Thyroid gland (tissue), 4 donors: ENCODE results near the gene MAGEA6. TPM values are rescaled to one million over a fixed set of nuclear protein-coding genes. Genes with fewer than 3 reads are reported as not detected.
"Not testable (repeated sequence)": the region's sequence is repeated elsewhere in the genome, so short reads cannot be mapped to it uniquely, and the experiment has no call there.

ENCODE experiments used
- DNase-seq, 2 donors: peaks; one replicate each; pipeline ENCODE4 v3.0.0-alpha.2; 2019
- H3K27ac ChIP-seq, 3 donors: fragments of 200-600 bp; sonication (generic); 1 replicate in 2 of 3; 2 replicates in 1 of 3; pipeline ENCODE4 v1.5.1; 2016 to 2019; ENCODE audit warnings: mild to moderate bottlenecking in 1 of 3, moderate library complexity in 1 of 3
- H3K27me3 ChIP-seq: fragments of 200-600 bp; sonication (generic); one replicate; pipeline ENCODE4 v1.5.1; 2019
- H3K36me3 ChIP-seq, 2 donors: fragments of 200-600 bp; sonication (generic); one replicate each; pipeline ENCODE4 v1.5.1; 2016 to 2019
- H3K4me1 ChIP-seq, 2 donors: fragments of 200-600 bp; sonication (generic); one replicate each; pipeline ENCODE4 v1.5.1; 2017 to 2019
- H3K4me3 ChIP-seq, 3 donors: fragments of 200-600 bp; sonication (generic); replicated peaks in 1 of 3; 1 replicate in 2 of 3; 2 replicates in 1 of 3; pipeline ENCODE4 v1.5.1; 2016; ENCODE audit warnings: mild to moderate bottlenecking in 1 of 3
- H3K9me3 ChIP-seq: fragments of 200-600 bp; sonication (generic); one replicate; pipeline ENCODE4 v1.5.1; 2017
- CTCF ChIP-seq, 6 experiments: fragments of 200-600 bp in 3 of 6; fragments of 450-650 bp in 3 of 6; sonication (generic) in 3 of 6; IDR thresholded peaks; one replicate each; pipeline ENCODE4 v1.5.1; 2016 to 2019; ENCODE audit warnings: antibody characterized with exemption in 6 of 6, mild to moderate bottlenecking in 2 of 6, inconsistent platforms in 1 of 6, moderate library complexity in 1 of 6
- POLR2A ChIP-seq, 2 donors: fragments of 450-650 bp; IDR thresholded peaks; one replicate each; pipeline ENCODE4 v1.6.1; 2017; ENCODE audit warnings: antibody characterized with exemption in 2 of 2, mild to moderate bottlenecking in 2 of 2, moderate library complexity in 1 of 2
- WGBS, 2 donors: methylation state at CpG; one replicate each; pipeline ENCODE4 v1.1.5; 2017; 5-methylcytosine and 5-hydroxymethylcytosine counted together
- intact Hi-C: fragments of 100-400 bp; cut with DNase I; formaldehyde crosslinking; loops from one replicate; pipeline ENCODE4 v1.15.1; 2023
- total RNA-seq, 4 donors: library from RNA; depleted of rRNA; stranded (reverse); fragments of >200 nt; gene quantifications; one replicate each; pipeline ENCODE4 v1.2.3, GENCODE V29; 2016

Gene MAGEA6
- total RNA-seq, 4 donors from 2014 or later, result not detected

- no peak for DNase-seq
- no peaks in the 10 kb centered on the region for H3K9me3 ChIP-seq
- H3K27me3 ChIP-seq, result no peaks in the 10 kb centered on the region
- TF ChIP-seq POLR2A (IDR thresholded peaks at IDR 0.05), result no peak
- TF ChIP-seq CTCF (IDR thresholded peaks at IDR 0.05), result no peak
- H3K4me1 ChIP-seq, result no peaks in the 10 kb centered on the region
- intact Hi-C loops, result no loop called here
- no peak overlapping the region for H3K4me3 ChIP-seq
- no peaks in the 10 kb centered on the region for H3K36me3 ChIP-seq
- no peak overlapping the region for H3K27ac ChIP-seq
- WGBS, 2 donors, result 64 to 68% methylated on average over 5 of the region's 5 CpGs
These were observed 43.7 kb upstream of the MAGEA6 start for GRCh38 chrX:152813206-152813605.

- no peak for DNase-seq
- TF ChIP-seq POLR2A (IDR thresholded peaks at IDR 0.05), result no peak
- TF ChIP-seq CTCF (IDR thresholded peaks at IDR 0.05), result no peak
- 58 to 65% methylated on average over 2 to 3 of the region's 4 CpGs for WGBS, 2 donors
- Histone ChIP-seq H3K4me3 (no peak overlapping the region), H3K9me3 (no peaks in the 10 kb centered on the region), H3K36me3 (no peaks in the 10 kb centered on the region), H3K4me1 (no peaks in the 10 kb centered on the region), H3K27ac (no peak overlapping the region), H3K27me3 (no peaks in the 10 kb centered on the region)
- intact Hi-C loops, result no loop called here
These were observed 40.9 kb upstream of the MAGEA6 start for GRCh38 chrX:152810403-152810802.

GRCh38 chrX:152806035-152806434 is 36.5 kb upstream of the MAGEA6 start:
- intact Hi-C loops, result no loop called here
- TF ChIP-seq CTCF (IDR thresholded peaks at IDR 0.05), result no peak
- no peak for TF ChIP-seq POLR2A (IDR thresholded peaks at IDR 0.05)
- DNase-seq, result no peak
- Histone ChIP-seq H3K9me3 (no peaks in the 10 kb centered on the region), H3K27ac (no peak overlapping the region), H3K4me3 (no peak overlapping the region), H3K27me3 (no peaks in the 10 kb centered on the region), H3K4me1 (no peaks in the 10 kb centered on the region), H3K36me3 (no peaks in the 10 kb centered on the region)
- 85 to 92% methylated on average over 4 of the region's 4 CpGs for WGBS, 2 donors

GRCh38 chrX:152798945-152799344 is 29.5 kb upstream of the MAGEA6 start:
- no peak overlapping the region for H3K4me3 ChIP-seq
- no peaks in the 10 kb centered on the region for H3K36me3 ChIP-seq
- no peak for TF ChIP-seq POLR2A (IDR thresholded peaks at IDR 0.05)
- no peak for TF ChIP-seq CTCF (IDR thresholded peaks at IDR 0.05)
- no peaks in the 10 kb centered on the region for H3K27me3 ChIP-seq
- no peaks in the 10 kb centered on the region for H3K9me3 ChIP-seq
- no peak overlapping the region for H3K27ac ChIP-seq
- no peak for DNase-seq
- H3K4me1 ChIP-seq, result no peaks in the 10 kb centered on the region
- intact Hi-C loops, result no loop called here
- 40 to 50% methylated on average over 1 of the region's 1 CpG for WGBS, 2 donors

- intact Hi-C loops, H3K9me3 ChIP-seq, H3K4me1 ChIP-seq, H3K36me3 ChIP-seq, H3K4me3 ChIP-seq, H3K27ac ChIP-seq, H3K27me3 ChIP-seq, DNase-seq: not testable (repeated sequence)
- WGBS, 2 donors, result no CpG with 5 or more reads among the region's 3 CpGs
These were observed 17.6 kb upstream of the MAGEA6 start for GRCh38 chrX:152787062-152787461.

- H3K36me3 ChIP-seq, H3K27me3 ChIP-seq, H3K4me3 ChIP-seq, H3K9me3 ChIP-seq, H3K27ac ChIP-seq, intact Hi-C loops, H3K4me1 ChIP-seq, DNase-seq: not testable (repeated sequence)
- WGBS, 2 donors, result 51 to 88% methylated on average over 3 to 7 of the region's 9 CpGs
These were observed 2.9 kb downstream of the MAGEA6 start for GRCh38 chrX:152766562-152766961.

- DNase-seq, H3K27me3 ChIP-seq, H3K36me3 ChIP-seq, intact Hi-C loops, H3K4me3 ChIP-seq, H3K4me1 ChIP-seq, H3K27ac ChIP-seq, H3K9me3 ChIP-seq: not testable (repeated sequence)
- WGBS, 2 donors, result no CpG with 5 or more reads among the region's 7 CpGs
These were observed 7.9 kb downstream of the MAGEA6 start for GRCh38 chrX:152761582-152761981.

GRCh38 chrX:152759544-152759943 is 9.9 kb downstream of the MAGEA6 start:
- H3K27ac ChIP-seq, H3K36me3 ChIP-seq, intact Hi-C loops, H3K9me3 ChIP-seq, H3K4me1 ChIP-seq, H3K4me3 ChIP-seq, DNase-seq, H3K27me3 ChIP-seq: not testable (repeated sequence)
- 100% methylated on average over 1 of the region's 7 CpGs for WGBS, 2 donors

- H3K27ac ChIP-seq, H3K4me1 ChIP-seq, H3K4me3 ChIP-seq, DNase-seq, H3K36me3 ChIP-seq, H3K27me3 ChIP-seq, intact Hi-C loops, H3K9me3 ChIP-seq: not testable (repeated sequence)
- WGBS, 2 donors, result no CpG with 5 or more reads among the region's 2 CpGs
These were observed 10.6 kb downstream of the MAGEA6 start, which contains the start of gene CSAG3 for GRCh38 chrX:152758918-152759317. Gene CSAG3 (plus strand): TSS chrX:152759218.
